Measurements from ENCODE around the gene NARS2. TPM values are rescaled to one million over a fixed set of nuclear protein-coding genes. Genes with fewer than 3 reads are reported as not detected.
"Not testable (repeated sequence)": the region's sequence is repeated elsewhere in the genome, so short reads cannot be mapped to it uniquely, and the experiment has no call there.

The NARS2 gene
- total and polyA plus RNA-seq, 9 donors: 13.2 to 24.5 (median 17.1) TPM

DNA sequence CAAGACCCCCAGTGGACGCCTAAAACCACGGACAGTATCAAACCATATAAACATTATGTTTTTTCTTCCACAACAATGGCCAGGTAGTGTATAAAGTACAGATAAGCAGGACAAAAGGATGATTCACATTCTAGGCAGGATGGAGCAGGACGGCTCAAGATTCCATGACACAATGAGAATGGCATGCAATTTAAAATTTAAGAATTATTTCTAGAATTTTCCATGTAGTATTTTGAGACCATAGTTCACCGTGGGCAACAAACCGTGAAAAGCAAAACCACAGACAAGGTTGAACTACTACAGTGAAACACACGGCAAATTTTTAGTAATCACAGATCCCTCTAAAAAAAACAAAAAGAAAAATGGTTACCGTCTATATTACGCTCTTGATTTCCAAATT lies 7.5 kb downstream of the NARS2 start:
- TF ChIP-seq EP300 (IDR thresholded peaks at IDR 0.05) (no peak), POLR2A (IDR thresholded peaks at IDR 0.05) (no peak)
- TF ChIP-seq, protein P1, sequence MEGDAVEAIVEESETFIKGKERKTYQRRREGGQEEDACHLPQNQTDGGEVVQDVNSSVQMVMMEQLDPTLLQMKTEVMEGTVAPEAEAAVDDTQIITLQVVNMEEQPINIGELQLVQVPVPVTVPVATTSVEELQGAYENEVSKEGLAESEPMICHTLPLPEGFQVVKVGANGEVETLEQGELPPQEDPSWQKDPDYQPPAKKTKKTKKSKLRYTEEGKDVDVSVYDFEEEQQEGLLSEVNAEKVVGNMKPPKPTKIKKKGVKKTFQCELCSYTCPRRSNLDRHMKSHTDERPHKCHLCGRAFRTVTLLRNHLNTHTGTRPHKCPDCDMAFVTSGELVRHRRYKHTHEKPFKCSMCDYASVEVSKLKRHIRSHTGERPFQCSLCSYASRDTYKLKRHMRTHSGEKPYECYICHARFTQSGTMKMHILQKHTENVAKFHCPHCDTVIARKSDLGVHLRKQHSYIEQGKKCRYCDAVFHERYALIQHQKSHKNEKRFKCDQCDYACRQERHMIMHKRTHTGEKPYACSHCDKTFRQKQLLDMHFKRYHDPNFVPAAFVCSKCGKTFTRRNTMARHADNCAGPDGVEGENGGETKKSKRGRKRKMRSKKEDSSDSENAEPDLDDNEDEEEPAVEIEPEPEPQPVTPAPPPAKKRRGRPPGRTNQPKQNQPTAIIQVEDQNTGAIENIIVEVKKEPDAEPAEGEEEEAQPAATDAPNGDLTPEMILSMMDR (IDR thresholded peaks at IDR 0.05): no peak
- 59 to 67% (median 65%) methylated on average over 8 of the region's 8 CpGs for WGBS, 3 donors
- H3K27me3 ChIP-seq: no peaks in the 10 kb centered on the region
- H3K36me3 ChIP-seq: no peaks in the 10 kb centered on the region
- no peak overlapping the region for H3K4me3 ChIP-seq
- peaks cover 6% of the 10 kb centered on the region for H3K4me1 ChIP-seq (ENCODE audit: insufficient read depth)
- no peak overlapping the region for H3K27ac ChIP-seq
- H3K9me3 ChIP-seq: no peaks in the 10 kb centered on the region
- no peak for DNase-seq
- intact Hi-C loops (cut with DNase I): loop anchor here in 2 of 4 donors (10.0 kb wide), 2 partner anchors 142 to 342 kb away; no protein-coding TSS in a partner anchor

GRCh38 chr11:78564490-78565467 lies 9.9 kb downstream of the NARS2 start:
- intact Hi-C loops (cut with DNase I): loop anchor here in 3 of 4 donors (2.0 to 10.0 kb wide), 5 partner anchors 140 to 417 kb away; partner anchors contain the start of gene GAB2 (in 1 of the 3)
- DNase-seq: peak in 1 of 5 donors; percentile 53
- WGBS, 3 donors: 23 to 54% (median 38%) methylated on average over 1 of the region's 1 CpG
- H3K4me1 ChIP-seq (ENCODE audit: insufficient read depth): peaks cover 13% of the 10 kb centered on the region
- H3K4me3 ChIP-seq: no peak overlapping the region
- no peaks in the 10 kb centered on the region for H3K9me3 ChIP-seq
- no peak overlapping the region for H3K27ac ChIP-seq
- TF ChIP-seq EP300 (IDR thresholded peaks at IDR 0.05) (no peak), POLR2A (IDR thresholded peaks at IDR 0.05) (no peak)
- TF ChIP-seq, protein P1 (IDR thresholded peaks at IDR 0.05): peak; percentile 74 to 83 (median 80)
- no peaks in the 10 kb centered on the region for H3K27me3 ChIP-seq
- no peaks in the 10 kb centered on the region for H3K36me3 ChIP-seq

- H3K27me3 ChIP-seq, H3K36me3 ChIP-seq, H3K27ac ChIP-seq, H3K9me3 ChIP-seq, DNase-seq, H3K4me3 ChIP-seq: not testable (repeated sequence)
- 75 to 80% (median 77%) methylated on average over 4 of the region's 4 CpGs for WGBS, 3 donors
- peaks cover 13% of the 10 kb centered on the region for H3K4me1 ChIP-seq (ENCODE audit: insufficient read depth)
- intact Hi-C loops (cut with DNase I): loop anchor here in 3 of 4 donors (2.0 to 10.0 kb wide), 5 partner anchors 139 to 417 kb away; partner anchors contain the start of gene GAB2 (in 1 of the 3)
Measured at GRCh38 chr11:78564037-78564436, 10.6 kb downstream of the NARS2 start.

GRCh38 chr11:78563090-78563489 lies 11.6 kb downstream of the NARS2 start:
- not testable (repeated sequence) for H3K4me3 ChIP-seq, H3K27me3 ChIP-seq, H3K36me3 ChIP-seq, H3K9me3 ChIP-seq, DNase-seq
- 74 to 79% (median 77%) methylated on average over 12 of the region's 12 CpGs for WGBS, 3 donors
- Histone ChIP-seq H3K27ac (peak overlapping the region in 1 of 2 donors; percentile 75), H3K4me1 (ENCODE audit: insufficient read depth) (peaks cover 13% of the 10 kb centered on the region)
- intact Hi-C loops (cut with DNase I): loop anchor here in 3 of 4 donors (5.0 to 10.0 kb wide), 4 partner anchors 138 to 416 kb away; partner anchors contain the start of gene GAB2 (in 1 of the 3)

DNA sequence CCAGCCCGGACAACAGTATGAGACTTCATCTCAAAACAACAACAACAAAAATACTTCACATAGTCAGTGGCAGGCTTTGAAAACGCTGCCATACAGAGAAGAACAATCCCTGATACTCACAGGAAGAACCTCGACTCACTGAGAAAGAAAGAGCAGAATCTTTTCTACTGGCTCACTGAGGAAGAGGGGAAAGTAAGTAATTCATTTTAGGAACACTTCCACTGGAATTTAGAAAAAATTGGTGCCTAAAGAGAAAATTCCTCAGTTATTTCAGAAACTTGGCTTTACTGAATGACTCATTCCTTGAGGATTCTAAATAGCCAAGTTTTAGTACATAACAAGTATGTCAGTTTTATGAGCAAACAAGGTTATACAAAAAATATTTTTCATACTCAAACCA lies 12.3 kb downstream of the NARS2 start:
- Histone ChIP-seq H3K27me3 (no peaks in the 10 kb centered on the region), H3K9me3 (no peaks in the 10 kb centered on the region), H3K4me3 (no peak overlapping the region), H3K27ac (peak overlapping the region in 1 of 2 donors; percentile 75), H3K36me3 (no peaks in the 10 kb centered on the region), H3K4me1 (ENCODE audit: insufficient read depth) (peaks cover 13% of the 10 kb centered on the region)
- DNase-seq: no peak
- WGBS, 3 donors: 3 to 11% (median 9%) methylated on average over 3 of the region's 3 CpGs
- TF ChIP-seq EP300 (IDR thresholded peaks at IDR 0.05) (no peak), POLR2A (IDR thresholded peaks at IDR 0.05) (no peak)
- TF ChIP-seq, protein P1 (IDR thresholded peaks at IDR 0.05): no peak
- intact Hi-C loops (cut with DNase I): loop anchor here in 3 of 4 donors (5.0 to 10.0 kb wide), 4 partner anchors 138 to 415 kb away; partner anchors contain the start of gene GAB2 (in 1 of the 3)

Measured in ovary (tissue), 9 donors.